Non-pigmented ciliary epithelial cell (primary cell): ENCODE data around the gene ZNF532.
"Not testable (repeated sequence)": the region's sequence is repeated elsewhere in the genome, so short reads cannot be mapped to it uniquely, and the experiment has no call there.

ENCODE experiments used
- DNase-seq: peaks from one replicate; pipeline ENCODE4 v3.0.0-alpha.2; 2010; ENCODE audit warnings: low read depth

ZNF532 gene

DNA sequence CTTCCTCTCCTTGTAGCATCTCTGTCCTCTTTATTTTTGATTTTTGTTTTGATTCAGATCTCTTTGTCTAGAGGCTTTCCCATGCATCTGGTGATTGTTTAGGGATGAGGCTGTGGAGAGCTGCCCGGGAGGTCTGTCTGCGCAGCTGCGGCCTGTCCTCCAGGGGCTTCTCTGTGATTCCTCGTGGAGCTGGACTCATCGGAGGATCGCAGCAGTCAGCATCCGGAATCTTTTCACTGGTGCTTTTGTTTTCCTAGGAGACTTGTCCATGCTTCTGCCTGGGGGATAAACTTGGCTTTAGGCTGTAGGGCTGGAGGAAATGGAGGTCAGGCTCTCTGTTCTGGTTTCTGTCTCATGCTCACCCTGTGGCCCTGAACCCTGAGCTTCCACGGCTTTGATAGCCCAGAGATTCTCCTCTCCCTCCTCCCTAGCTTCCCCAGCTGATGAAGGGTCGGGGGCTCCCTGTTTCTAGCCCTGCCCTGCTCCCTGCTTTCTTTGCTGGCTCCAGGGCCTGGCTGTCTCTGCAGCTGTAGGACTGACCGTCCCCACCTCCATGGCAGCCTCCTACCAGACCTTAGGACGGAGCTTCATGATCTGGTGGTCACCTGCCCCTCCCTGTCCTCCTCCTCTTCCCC, 35.5 kb downstream of the ZNF532 start:
- no peak for DNase-seq

DNA sequence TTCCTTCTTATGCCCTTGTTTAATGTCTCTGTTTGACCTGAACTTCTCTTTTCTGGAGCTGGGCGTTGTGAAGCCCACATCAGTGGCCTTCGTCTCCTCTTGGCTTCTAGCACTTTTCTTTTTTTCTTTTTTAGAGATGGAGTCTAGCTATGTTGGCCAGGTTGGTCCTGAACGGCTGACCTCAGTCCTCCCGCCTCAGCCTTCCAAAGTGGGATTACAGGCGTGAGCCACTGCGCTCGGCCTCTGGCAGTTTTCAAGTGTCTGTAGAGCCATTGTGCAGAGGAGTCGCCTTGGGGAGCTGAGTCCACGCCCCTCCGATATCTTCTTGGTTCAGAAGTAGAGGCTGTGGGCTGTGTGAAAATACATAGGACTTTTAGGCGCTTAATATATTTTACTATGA, 36.5 kb downstream of the ZNF532 start:
- no peak for DNase-seq

- DNase-seq, result no peak
Measured at GRCh38 chr18:58901783-58902182, 37.1 kb downstream of the ZNF532 start.

GRCh38 chr18:58902961-58903360, 38.3 kb downstream of the ZNF532 start:
- DNase-seq, result no peak

DNA sequence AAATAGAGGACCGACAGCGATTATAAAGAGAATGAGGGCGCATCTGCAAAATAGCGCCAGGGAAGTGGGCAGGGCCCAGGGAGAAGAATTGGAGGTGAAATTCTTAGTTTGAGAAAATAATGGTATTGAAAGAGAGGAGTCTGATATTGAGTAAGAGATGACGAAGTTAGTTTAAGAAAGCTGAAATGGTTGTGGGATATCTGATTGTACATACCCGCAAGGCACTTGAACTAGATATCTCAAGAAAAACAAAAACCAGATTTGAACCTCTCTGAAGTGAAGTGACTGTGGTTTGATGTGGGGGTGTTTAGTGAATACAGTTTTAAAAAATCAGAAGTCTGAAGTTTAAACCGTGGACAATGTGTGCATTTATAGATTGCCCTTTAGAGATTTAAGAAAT, 38.9 kb downstream of the ZNF532 start:
- DNase-seq, result peak; percentile 34

- DNase-seq, result no peak
Measured at GRCh38 chr18:58905777-58906428, 41.2 kb downstream of the ZNF532 start.

- no peak for DNase-seq
Measured at GRCh38 chr18:58908006-58908405, 43.3 kb downstream of the ZNF532 start.

DNA sequence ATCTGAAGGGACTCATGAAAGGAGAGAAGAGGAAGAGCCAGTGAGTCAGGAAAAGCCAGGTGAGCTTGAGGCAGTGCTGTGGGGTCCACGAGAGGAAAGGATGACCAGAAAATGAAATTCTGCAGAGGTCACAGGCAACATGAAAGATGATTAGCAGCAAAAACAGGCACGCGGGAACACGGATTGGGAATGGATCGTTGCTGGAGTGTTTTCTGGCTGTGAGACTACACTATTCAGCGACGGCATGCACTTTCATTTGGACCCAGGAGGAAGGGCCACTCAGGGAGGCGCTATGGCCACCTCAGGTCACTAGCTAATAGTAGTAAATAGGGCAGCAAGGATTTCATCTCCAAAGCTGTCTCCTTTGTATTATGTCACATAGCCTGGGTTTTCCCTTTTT, 44.8 kb downstream of the ZNF532 start:
- DNase-seq, result no peak

DNA sequence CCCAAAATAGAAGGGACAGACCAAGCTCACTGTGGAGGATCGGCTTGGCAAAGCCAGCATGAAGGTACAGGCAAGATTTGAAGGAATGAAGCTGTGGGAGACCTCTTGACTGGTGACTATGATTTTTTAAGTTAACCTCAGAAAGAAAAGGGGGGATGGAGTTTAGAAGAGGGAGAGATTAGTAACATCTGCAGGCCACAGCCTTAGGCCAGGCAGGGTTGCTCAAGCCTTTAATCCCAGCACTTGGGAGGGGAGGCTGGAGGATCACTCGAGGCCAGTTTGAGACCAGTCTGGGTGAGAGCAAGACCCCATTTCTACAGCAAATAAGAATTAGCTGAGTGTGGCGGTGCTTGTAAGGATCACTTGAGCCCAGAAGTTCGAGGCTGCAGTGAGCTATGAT, 46.6 kb downstream of the ZNF532 start:
- DNase-seq, result no peak

GRCh38 chr18:58911766-58912165, 47.1 kb downstream of the ZNF532 start:
- DNase-seq, result no peak

- no peak for DNase-seq
Measured at GRCh38 chr18:58915006-58915799, 50.5 kb downstream of the ZNF532 start.

GRCh38 chr18:58915995-58916394, 51.3 kb downstream of the ZNF532 start:
- DNase-seq, result no peak

GRCh38 chr18:58919934-58920333, 55.3 kb downstream of the ZNF532 start:
- not testable (repeated sequence) for DNase-seq

DNA sequence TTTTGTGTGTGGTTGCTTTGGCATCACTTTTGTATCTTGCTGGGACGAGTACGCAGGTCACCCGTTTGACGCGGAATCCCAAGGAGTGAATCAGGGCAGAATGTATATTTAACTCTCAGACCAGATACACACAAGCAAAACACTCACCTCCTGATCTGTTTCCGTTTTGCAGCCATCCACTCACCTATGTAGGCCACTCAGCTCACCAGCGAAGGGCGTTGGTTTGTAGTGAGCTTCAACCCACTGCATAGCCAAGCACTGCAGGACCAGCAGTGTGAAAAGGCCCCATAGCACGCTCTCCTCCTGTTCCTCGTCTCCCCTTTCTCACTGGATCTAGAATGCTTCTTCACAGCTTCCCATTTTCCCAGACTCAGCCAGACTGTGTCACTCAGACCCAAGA, 58.3 kb downstream of the ZNF532 start:
- no peak for DNase-seq

DNA sequence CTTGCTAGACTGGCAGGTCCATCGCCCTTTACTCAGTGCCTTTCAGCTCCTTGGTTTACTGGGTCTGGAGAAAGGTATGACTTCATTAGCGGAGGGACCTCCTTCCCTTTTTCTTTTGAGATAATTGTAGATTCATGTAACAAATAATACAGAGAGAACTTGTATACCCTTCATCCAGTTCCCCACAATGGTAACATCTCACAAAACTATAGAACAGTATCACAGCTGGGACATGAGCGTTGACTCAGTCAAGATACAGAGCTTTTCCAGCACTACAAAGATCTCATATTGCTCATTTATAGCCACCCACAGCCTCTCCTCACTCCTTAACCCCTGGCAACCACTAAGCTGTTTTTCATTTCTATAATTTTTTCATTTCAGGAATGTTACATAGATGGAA, 59.8 kb downstream of the ZNF532 start:
- no peak for DNase-seq

- DNase-seq, result no peak
Measured at GRCh38 chr18:58927659-58928058, 63.0 kb downstream of the ZNF532 start.

DNA sequence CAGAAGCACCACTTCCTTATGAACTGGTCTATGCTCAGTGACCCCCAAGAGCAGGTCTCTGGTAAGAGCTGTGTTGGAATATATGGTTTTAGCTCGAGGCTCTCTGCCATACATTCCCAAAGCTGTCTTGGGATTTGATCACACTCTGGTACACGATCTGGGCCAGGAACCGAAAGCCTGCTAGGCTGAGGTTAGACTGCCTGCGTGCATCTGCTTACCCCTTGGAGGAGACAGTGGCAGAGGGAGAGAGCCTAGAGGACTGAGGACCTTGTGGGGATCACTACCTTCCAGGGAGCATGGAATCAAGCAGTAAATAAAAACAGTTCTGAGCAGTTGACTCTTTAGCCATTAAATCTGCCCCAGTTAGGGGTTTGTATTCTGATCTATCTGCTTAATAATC, 63.7 kb downstream of the ZNF532 start:
- no peak for DNase-seq

DNA sequence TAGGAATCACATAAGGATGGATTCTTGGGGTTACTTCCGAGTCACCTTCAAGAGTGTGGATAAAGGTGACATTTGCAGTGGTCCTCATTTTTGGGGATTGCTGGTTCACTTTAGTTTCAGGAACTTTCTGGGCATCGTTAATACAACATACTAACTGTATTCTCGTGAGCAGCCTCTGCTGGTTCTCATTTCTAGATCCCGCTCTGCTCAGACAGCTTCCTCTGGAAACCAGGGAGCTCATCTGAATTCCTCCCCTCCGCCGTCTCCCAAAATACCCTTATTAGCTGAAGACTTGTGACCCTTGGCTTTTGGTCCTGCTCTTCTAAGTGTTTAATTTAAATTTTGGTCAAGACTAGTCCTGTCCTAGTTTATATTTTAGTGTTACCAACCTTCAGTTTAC, 64.5 kb downstream of the ZNF532 start:
- DNase-seq, result no peak

DNA sequence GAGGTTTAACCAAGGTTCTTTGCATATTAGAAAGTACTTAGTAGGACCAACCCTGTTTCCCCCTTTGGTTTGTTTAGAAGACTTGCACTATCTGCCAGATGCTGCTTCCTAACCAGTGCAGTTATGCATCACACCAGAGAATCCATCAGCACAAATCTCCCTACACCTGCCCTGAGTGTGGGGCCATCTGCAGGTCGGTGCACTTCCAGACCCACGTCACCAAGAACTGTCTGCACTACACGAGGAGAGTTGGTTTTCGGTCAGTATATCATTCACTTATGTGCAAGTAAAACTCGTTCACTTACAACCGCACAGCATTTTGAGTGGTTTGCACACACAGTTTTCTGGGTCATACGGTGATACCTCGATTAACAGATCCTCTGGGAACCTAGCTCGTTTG, 69.7 kb downstream of the ZNF532 start:
- DNase-seq, result no peak

- DNase-seq, result no peak
Measured at GRCh38 chr18:58934933-58935577, 70.4 kb downstream of the ZNF532 start.

- peak; percentile 31 for DNase-seq
Measured at GRCh38 chr18:58937071-58937886, 72.6 kb downstream of the ZNF532 start.

DNA sequence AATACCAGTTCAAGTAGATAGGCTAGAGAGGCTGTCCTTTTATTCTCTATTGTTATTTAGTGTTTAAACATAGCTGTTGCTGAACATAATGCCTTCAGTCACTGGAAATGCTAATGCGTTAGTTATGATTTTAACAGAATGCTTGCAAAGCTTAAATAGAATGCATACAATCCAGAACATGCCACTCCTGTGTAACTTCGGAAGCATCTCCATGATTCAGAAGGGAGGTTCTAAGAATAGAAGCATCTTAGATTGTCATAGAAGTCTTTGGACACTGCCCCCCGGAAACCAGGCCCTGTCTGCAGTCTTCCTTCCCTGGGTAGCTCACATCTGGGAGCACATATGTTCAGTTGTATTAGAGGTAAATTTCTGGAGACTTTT, 73.2 kb downstream of the ZNF532 start:
- no peak for DNase-seq
